Esophagus squamous epithelium (tissue), 5 donors: ENCODE results near the gene CDC42BPA. TPM values are rescaled to one million over a fixed set of nuclear protein-coding genes. Genes with fewer than 3 reads are reported as not detected.

Source experiments
- DNase-seq: peaks from one replicate; lab custom pipeline; 2025; lab: John Stamatoyannopoulos, UW
- H3K27ac ChIP-seq, 4 donors: fragments of 200-600 bp; sonication (generic); one replicate each; pipeline ENCODE4 v1.5.1; 2016 to 2019; ENCODE audit warnings: mild to moderate bottlenecking in 1 of 4
- H3K27me3 ChIP-seq, 4 donors: fragments of 200-600 bp; sonication (generic); 1 replicate in 3 of 4; 2 replicates in 1 of 4; pipeline versions ENCODE4 v1.5.1 to v1.6.0; 2017 to 2021; ENCODE audit warnings: antibody characterized with exemption in 1 of 4
- H3K36me3 ChIP-seq, 3 donors: fragments of 200-600 bp; sonication (generic); one replicate each; pipeline ENCODE4 v1.5.1; 2016 to 2019
- H3K4me1 ChIP-seq, 3 donors: fragments of 200-600 bp; sonication (generic); one replicate each; pipeline ENCODE4 v1.5.1; 2017 to 2019
- H3K4me3 ChIP-seq, 4 donors: fragments of 200-600 bp; sonication (generic); 1 replicate in 3 of 4; 2 replicates in 1 of 4; pipeline ENCODE4 v1.5.1; 2016 to 2019; ENCODE audit warnings: mild to moderate bottlenecking in 2 of 4, moderate library complexity in 1 of 4
- H3K9me3 ChIP-seq, 3 donors: fragments of 200-600 bp; sonication (generic); one replicate each; pipeline ENCODE4 v1.5.1; 2016 to 2019
- CTCF ChIP-seq, 6 experiments: fragments of 450-650 bp in 4 of 6; fragments of 200-600 bp in 2 of 6; sonication (generic) in 2 of 6; IDR thresholded peaks; one replicate each; pipeline ENCODE4 v1.5.1; 2016 to 2019; ENCODE audit warnings: antibody characterized with exemption in 6 of 6, mild to moderate bottlenecking in 4 of 6, moderate library complexity in 4 of 6
- POLR2A ChIP-seq, 4 donors: fragments of 450-650 bp; IDR thresholded peaks; one replicate each; pipeline ENCODE4 v1.6.1; 2017; ENCODE audit warnings: antibody characterized with exemption in 4 of 4, mild to moderate bottlenecking in 4 of 4, moderate library complexity in 3 of 4
- WGBS, 2 donors: methylation state at CpG; one replicate each; pipeline ENCODE4 v1.1.5; 2018; 5-methylcytosine and 5-hydroxymethylcytosine counted together
- intact Hi-C: fragments of 100-400 bp; cut with DNase I; formaldehyde crosslinking; loops from one replicate; pipeline ENCODE4 v1.15.0; 2022
- total RNA-seq, 4 donors: library from RNA; depleted of rRNA; stranded (reverse); fragments of >200 nt; gene quantifications; one replicate each; pipeline ENCODE4 v1.1.0, GENCODE V29; 2016
- donor health status: DM: yes; HTN: yes; CAD: no.

The CDC42BPA gene
- total RNA-seq, 4 donors from 2014 or later = 4.3 to 33.6 (median 17.2) TPM

DNA sequence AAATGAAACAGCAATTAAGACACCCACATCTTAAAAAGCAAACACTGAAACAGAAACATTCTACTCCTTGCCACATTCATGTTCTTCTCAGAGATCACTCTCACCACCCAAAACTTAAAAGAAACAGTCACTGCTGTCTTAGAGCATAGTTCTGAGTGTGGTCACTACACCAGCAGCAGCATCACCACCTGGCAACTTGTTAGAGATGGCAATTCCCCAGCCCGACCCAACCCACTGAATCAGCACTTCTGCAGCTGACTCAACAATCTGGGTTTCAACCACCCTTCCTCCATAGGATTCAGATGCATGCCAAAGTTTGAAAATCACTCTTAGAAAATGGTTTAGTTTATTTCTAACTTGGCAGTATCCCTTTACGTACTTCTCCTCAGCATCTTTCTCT lies 126.1 kb downstream of the CDC42BPA start:
- H3K36me3 ChIP-seq = no peaks in the 10 kb centered on the region
- H3K27me3 ChIP-seq = no peaks in the 10 kb centered on the region
- TF ChIP-seq CTCF (IDR thresholded peaks at IDR 0.05) = no peak
- no peak for TF ChIP-seq POLR2A (IDR thresholded peaks at IDR 0.05)
- no peak for DNase-seq
- H3K9me3 ChIP-seq = no peaks in the 10 kb centered on the region
- H3K4me1 ChIP-seq = no peaks in the 10 kb centered on the region
- intact Hi-C loops = no loop called here
- H3K27ac ChIP-seq = no peak overlapping the region
- no peak overlapping the region for H3K4me3 ChIP-seq
- 41 to 53% methylated on average over 2 of the region's 2 CpGs for WGBS, 2 donors

DNA sequence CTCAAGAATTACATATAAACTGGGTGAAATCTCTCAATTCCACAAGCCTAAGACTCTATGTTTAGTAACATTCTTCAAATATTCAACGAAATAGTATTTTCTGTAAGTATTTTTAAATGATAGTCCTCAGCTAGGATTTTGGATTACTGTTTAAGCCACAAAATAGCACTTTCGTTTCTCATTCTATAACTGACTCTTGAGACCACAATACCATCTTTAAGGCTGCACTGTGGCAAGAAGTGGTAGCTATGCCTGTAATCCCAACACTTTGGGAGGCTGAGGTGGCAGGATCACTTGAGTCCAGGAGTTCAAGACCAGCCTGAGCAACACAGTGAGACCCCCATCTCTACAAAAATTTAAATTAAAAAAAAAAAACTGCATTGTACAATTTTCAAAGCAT lies 126.7 kb downstream of the CDC42BPA start:
- Histone ChIP-seq H3K4me1 (no peaks in the 10 kb centered on the region), H3K27me3 (no peaks in the 10 kb centered on the region), H3K9me3 (no peaks in the 10 kb centered on the region), H3K27ac (no peak overlapping the region), H3K36me3 (no peaks in the 10 kb centered on the region), H3K4me3 (no peak overlapping the region)
- TF ChIP-seq CTCF (IDR thresholded peaks at IDR 0.05) (no peak), POLR2A (IDR thresholded peaks at IDR 0.05) (no peak)
- intact Hi-C loops = no loop called here
- WGBS, 2 donors = 36 to 49% methylated on average over 2 of the region's 2 CpGs
- no peak for DNase-seq

GRCh38 chr1:227190321-227190720 lies 128.0 kb downstream of the CDC42BPA start:
- WGBS, 2 donors = 79 to 100% methylated on average over 2 of the region's 2 CpGs
- Histone ChIP-seq H3K36me3 (no peaks in the 10 kb centered on the region), H3K4me3 (no peak overlapping the region), H3K9me3 (no peaks in the 10 kb centered on the region), H3K4me1 (no peaks in the 10 kb centered on the region), H3K27ac (no peak overlapping the region), H3K27me3 (no peaks in the 10 kb centered on the region)
- TF ChIP-seq CTCF (IDR thresholded peaks at IDR 0.05) (no peak), POLR2A (IDR thresholded peaks at IDR 0.05) (no peak)
- DNase-seq = no peak
- intact Hi-C loops = no loop called here

DNA sequence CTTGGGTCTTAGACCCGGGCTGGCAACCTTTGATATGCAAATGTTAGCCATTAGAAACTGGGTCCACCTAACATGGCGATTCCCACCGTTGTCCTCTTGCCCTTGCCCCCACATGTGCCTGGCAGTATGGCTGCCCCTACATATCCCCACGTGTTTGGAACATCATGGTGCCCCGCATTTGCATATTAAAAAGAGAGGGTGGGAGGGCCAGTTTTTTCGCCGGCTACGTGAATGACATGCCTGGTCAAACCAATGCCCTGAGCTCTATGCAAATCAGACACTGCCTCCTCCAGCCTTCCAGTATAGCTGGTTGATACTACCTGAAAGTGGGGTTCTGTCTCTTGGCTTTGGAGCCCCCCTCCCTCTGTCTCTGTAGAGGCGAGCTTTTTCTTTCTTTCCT lies 133.0 kb downstream of the CDC42BPA start:
- WGBS, 2 donors = 82 to 83% methylated on average over 9 of the region's 9 CpGs
- DNase-seq = no peak
- Histone ChIP-seq H3K27me3 (no peaks in the 10 kb centered on the region), H3K4me3 (no peak overlapping the region), H3K27ac (no peak overlapping the region), H3K4me1 (no peaks in the 10 kb centered on the region), H3K36me3 (no peaks in the 10 kb centered on the region), H3K9me3 (no peaks in the 10 kb centered on the region)
- TF ChIP-seq CTCF (IDR thresholded peaks at IDR 0.05) (no peak), POLR2A (IDR thresholded peaks at IDR 0.05) (no peak)
- intact Hi-C loops = no loop called here

- no peaks in the 10 kb centered on the region for H3K36me3 ChIP-seq
- no peaks in the 10 kb centered on the region for H3K27me3 ChIP-seq
- 92 to 100% methylated on average over 3 of the region's 3 CpGs for WGBS, 2 donors
- H3K27ac ChIP-seq = no peak overlapping the region
- DNase-seq = no peak
- no peak overlapping the region for H3K4me3 ChIP-seq
- TF ChIP-seq CTCF (IDR thresholded peaks at IDR 0.05) = no peak
- no peak for TF ChIP-seq POLR2A (IDR thresholded peaks at IDR 0.05)
- no peaks in the 10 kb centered on the region for H3K4me1 ChIP-seq
- intact Hi-C loops = no loop called here
- H3K9me3 ChIP-seq = no peaks in the 10 kb centered on the region
Observed at GRCh38 chr1:227182012-227182411, 136.3 kb downstream of the CDC42BPA start.
